Endodermal cell (in vitro differentiated cells): ENCODE measurements around the gene ROPN1L. TPM values are rescaled to one million over a fixed set of nuclear protein-coding genes. Genes with fewer than 3 reads are reported as not detected.
A peak's percentile ranks its signal among the peaks of the same experiment; 100 is the strongest.

Experiments used
- DNase-seq: peaks from one replicate; pipeline ENCODE4 v3.0.0-alpha.2; 2017
- H3K27ac ChIP-seq: 2 replicates; pipeline ENCODE4 v1.5.1; 2013; ENCODE audit warnings: mild to moderate bottlenecking, low read depth, low read length, moderate library complexity
- H3K27me3 ChIP-seq: 2 replicates; pipeline ENCODE4 v1.6.1; 2013; ENCODE audit warnings: mild to moderate bottlenecking, low read length, moderate library complexity; ENCODE audit not compliant: insufficient read depth, control insufficient read depth, poor library complexity, severe bottlenecking
- H3K36me3 ChIP-seq: 2 replicates; pipeline ENCODE4 v1.7.0; 2013; ENCODE audit warnings: mild to moderate bottlenecking, low read length, moderate library complexity; ENCODE audit not compliant: control insufficient read depth, insufficient read depth
- H3K4me1 ChIP-seq: one replicate; pipeline ENCODE4 v1.7.0; 2013; ENCODE audit warnings: low read length; ENCODE audit not compliant: control insufficient read depth, insufficient read depth
- H3K4me3 ChIP-seq: 2 replicates; pipeline ENCODE4 v1.5.1; 2013; ENCODE audit warnings: mild to moderate bottlenecking, low read length, moderate library complexity
- H3K9ac ChIP-seq: 2 replicates; pipeline ENCODE4 v1.6.1; 2013; ENCODE audit warnings: mild to moderate bottlenecking, low read length, moderate library complexity; ENCODE audit not compliant: poor library complexity, severe bottlenecking; ENCODE audit errors: extremely low read depth
- H3K9me3 ChIP-seq: 2 replicates; pipeline ENCODE4 v1.6.1; 2013; ENCODE audit warnings: mild to moderate bottlenecking, low read length, moderate library complexity; ENCODE audit not compliant: control insufficient read depth
- H3K27ac Mint-ChIP-seq: 2 replicates; pipeline ENCODE4 v1.8.0; 2020; ENCODE audit warnings: mixed read lengths
- H3K27me3 Mint-ChIP-seq: 2 replicates; pipeline ENCODE4 v1.8.0; 2021; ENCODE audit warnings: mild to moderate bottlenecking, mixed read lengths; ENCODE audit not compliant: insufficient read depth
- H3K36me3 Mint-ChIP-seq: 2 replicates; pipeline ENCODE4 v1.8.0; 2020; ENCODE audit warnings: low read depth, mixed read lengths
- H3K4me1 Mint-ChIP-seq: 2 replicates; pipeline ENCODE4 v1.8.0; 2020; ENCODE audit warnings: mixed read lengths
- H3K4me3 Mint-ChIP-seq: 2 replicates; pipeline ENCODE4 v1.8.0; 2020; ENCODE audit warnings: mild to moderate bottlenecking, moderate library complexity, mixed read lengths
- H3K9me3 Mint-ChIP-seq: 2 replicates; pipeline ENCODE4 v1.8.0; 2020; ENCODE audit warnings: mild to moderate bottlenecking, mixed read lengths
- WGBS, 2 experiments: methylation state at CpG; one replicate each; pipeline versions ENCODE4 v1.1.5 to v1.1.7; 2013; ENCODE audit warnings: missing lambda C conversion rate in 2 of 2, mixed read lengths in 1 of 2; ENCODE audit not compliant: insufficient coverage in 1 of 2, insufficient read length in 1 of 2; 5-methylcytosine and 5-hydroxymethylcytosine counted together
- total RNA-seq, 2 donors: library from RNA; stranded (reverse); fragmentation: NEBNext Ultra II Directional in 1 of 2; extraction: Animal tissue kit (Norgen Biotek cat#: 25700) in 1 of 2; gene quantifications; 2 replicates in 1 of 2; 3 replicates in 1 of 2; pipeline ENCODE4 v1.2.1, GENCODE V29; 2021
- TF ChIP-seq, protein P1 (sequence below): fragments of 200-600 bp; sonication (generic); conservative IDR thresholded peaks from 2 replicates; pipeline ENCODE4 v1.5.0; 2021; ENCODE audit warnings: antibody characterized with exemption, mild to moderate bottlenecking

ROPN1L gene
- total RNA-seq, 2 donors from 2014 or later = 0.70 TPM; not detected in 1

- peaks cover 7% of the 10 kb centered on the region for H3K27me3 Mint-ChIP-seq
- no peaks in the 10 kb centered on the region for H3K36me3 Mint-ChIP-seq
- H3K4me1 ChIP-seq = peaks cover 3% of the 10 kb centered on the region
- WGBS, 2 experiments = 84 to 88% methylated on average over 16 to 26 of the region's 26 CpGs
- no peaks in the 10 kb centered on the region for H3K27me3 ChIP-seq
- H3K4me3 ChIP-seq = no peak overlapping the region
- TF ChIP-seq, protein P1, sequence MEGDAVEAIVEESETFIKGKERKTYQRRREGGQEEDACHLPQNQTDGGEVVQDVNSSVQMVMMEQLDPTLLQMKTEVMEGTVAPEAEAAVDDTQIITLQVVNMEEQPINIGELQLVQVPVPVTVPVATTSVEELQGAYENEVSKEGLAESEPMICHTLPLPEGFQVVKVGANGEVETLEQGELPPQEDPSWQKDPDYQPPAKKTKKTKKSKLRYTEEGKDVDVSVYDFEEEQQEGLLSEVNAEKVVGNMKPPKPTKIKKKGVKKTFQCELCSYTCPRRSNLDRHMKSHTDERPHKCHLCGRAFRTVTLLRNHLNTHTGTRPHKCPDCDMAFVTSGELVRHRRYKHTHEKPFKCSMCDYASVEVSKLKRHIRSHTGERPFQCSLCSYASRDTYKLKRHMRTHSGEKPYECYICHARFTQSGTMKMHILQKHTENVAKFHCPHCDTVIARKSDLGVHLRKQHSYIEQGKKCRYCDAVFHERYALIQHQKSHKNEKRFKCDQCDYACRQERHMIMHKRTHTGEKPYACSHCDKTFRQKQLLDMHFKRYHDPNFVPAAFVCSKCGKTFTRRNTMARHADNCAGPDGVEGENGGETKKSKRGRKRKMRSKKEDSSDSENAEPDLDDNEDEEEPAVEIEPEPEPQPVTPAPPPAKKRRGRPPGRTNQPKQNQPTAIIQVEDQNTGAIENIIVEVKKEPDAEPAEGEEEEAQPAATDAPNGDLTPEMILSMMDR = no peak
- DNase-seq = peak; percentile 47
- peaks cover 28% of the 10 kb centered on the region for H3K4me1 Mint-ChIP-seq
- no peak overlapping the region for H3K9ac ChIP-seq
- no peak overlapping the region for H3K27ac Mint-ChIP-seq
- H3K4me3 Mint-ChIP-seq = no peak overlapping the region
- no peaks in the 10 kb centered on the region for H3K36me3 ChIP-seq
- H3K27ac ChIP-seq = no peak overlapping the region
- no peaks in the 10 kb centered on the region for H3K9me3 Mint-ChIP-seq
- no peaks in the 10 kb centered on the region for H3K9me3 ChIP-seq
These were observed 15.1 kb downstream of the ROPN1L start for GRCh38 chr5:10456583-10457420.

DNA sequence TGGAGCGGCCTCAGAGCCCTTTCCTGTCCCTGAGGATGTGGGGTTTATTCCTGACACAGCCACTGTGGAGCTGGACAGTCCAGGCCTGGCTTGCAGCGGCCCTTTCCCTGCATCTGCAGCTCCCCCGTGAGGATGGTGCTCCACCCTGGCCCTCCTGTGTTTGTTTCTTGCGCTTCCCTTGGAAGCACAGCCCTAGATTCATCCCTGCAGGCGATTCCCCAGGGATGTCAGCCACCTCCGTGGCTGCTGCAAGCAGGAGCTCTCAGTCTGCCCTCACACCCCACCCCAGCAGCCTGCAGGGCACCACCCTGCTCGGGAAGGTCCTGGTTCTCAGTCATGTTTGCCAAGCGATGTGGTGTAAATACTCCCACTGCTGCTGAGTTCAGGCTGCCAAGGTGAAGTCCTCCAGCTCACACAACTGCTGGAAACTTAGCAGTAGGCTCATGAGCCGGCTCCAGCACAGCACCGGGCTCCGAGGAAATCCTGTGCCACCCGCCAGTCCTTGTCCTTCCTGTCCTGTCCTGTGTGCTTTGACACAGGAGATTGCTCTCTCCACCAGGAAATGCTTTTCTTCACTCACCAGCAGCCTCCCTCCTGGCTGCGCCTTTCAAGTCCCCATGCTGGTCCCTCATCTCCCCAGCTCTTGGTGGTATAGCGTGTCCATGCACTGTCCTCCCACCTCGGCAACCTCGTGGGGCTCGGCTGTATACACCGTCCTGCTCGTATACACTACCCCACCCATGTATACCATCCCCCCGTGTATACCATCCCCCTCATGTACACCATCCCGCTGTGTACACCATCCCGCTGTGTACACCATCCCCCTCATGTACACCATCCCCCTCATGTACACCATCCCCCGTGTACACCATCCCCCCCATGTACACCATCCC lies 16.2 kb downstream of the ROPN1L start:
- H3K27ac ChIP-seq = no peak overlapping the region
- H3K4me3 ChIP-seq = no peak overlapping the region
- TF ChIP-seq, protein P1 = no peak
- no peaks in the 10 kb centered on the region for H3K9me3 ChIP-seq
- H3K27ac Mint-ChIP-seq = no peak overlapping the region
- WGBS, 2 experiments = 78 to 80% methylated on average over 14 to 22 of the region's 23 CpGs
- no peak overlapping the region for H3K9ac ChIP-seq
- H3K4me1 Mint-ChIP-seq = peaks cover 31% of the 10 kb centered on the region
- peak; percentile 66 for DNase-seq
- H3K36me3 ChIP-seq = no peaks in the 10 kb centered on the region
- H3K27me3 Mint-ChIP-seq = peaks cover 7% of the 10 kb centered on the region
- no peak overlapping the region for H3K4me3 Mint-ChIP-seq
- no peaks in the 10 kb centered on the region for H3K9me3 Mint-ChIP-seq
- H3K36me3 Mint-ChIP-seq = no peaks in the 10 kb centered on the region
- no peaks in the 10 kb centered on the region for H3K27me3 ChIP-seq
- peaks cover 3% of the 10 kb centered on the region for H3K4me1 ChIP-seq

DNA sequence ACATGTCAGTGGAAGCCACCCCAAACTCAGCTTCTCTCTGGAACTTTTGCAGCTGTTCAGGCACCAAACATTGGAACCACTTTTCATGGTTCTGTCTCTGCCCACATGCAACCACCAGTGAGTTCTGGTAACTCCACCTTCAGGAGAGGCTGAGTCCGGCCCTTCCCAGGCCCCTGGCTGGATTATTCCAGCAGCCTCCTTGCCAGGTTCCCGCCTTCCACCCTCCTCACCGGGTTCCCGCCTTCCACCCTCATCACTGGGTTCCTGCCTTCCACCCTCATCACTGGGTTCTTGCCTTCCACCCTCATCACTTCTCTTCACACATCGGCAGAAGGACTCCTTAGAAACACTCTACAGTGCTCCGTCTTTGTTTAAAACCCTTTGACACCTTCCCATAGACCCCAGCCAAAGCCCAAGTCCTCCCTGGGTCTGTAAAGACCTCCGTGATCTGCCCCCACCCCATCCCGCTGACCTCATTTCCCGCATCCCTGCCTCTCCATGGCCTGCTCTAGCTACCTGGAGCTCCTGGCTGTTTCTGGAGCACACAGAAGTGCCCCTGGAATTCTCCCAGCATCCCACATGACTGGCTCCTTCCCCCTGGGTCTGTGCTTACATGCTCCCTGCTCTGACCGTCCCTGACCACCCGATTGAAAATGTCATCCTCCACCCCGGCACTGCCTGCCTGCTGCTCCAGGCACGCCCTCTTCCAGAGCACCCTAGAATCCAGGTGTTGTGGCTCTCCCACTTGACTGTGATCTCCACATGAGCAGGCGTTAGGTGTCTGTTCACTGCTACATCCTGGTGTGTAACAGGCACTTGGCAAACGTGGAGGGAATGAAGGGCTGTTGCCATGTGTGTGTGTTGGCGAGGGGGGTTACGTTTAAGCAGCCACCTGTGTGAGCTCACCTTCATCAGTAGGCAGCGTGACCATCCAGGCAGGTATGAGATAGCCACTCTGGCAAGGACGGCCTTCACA lies 17.7 kb downstream of the ROPN1L start:
- Histone ChIP-seq H3K4me3 (no peak overlapping the region), H3K4me1 (no peaks in the 10 kb centered on the region), H3K27ac (no peak overlapping the region), H3K36me3 (no peaks in the 10 kb centered on the region), H3K27me3 (no peaks in the 10 kb centered on the region), H3K9ac (no peak overlapping the region), H3K9me3 (no peaks in the 10 kb centered on the region)
- Mint-ChIP-seq H3K27ac (no peak overlapping the region), H3K27me3 (peaks cover 14% of the 10 kb centered on the region), H3K9me3 (no peaks in the 10 kb centered on the region), H3K4me1 (peaks cover 27% of the 10 kb centered on the region), H3K4me3 (no peak overlapping the region), H3K36me3 (no peaks in the 10 kb centered on the region)
- TF ChIP-seq, protein P1 = no peak
- DNase-seq = peak; percentile 45
- 89 to 95% methylated on average over 14 to 19 of the region's 19 CpGs for WGBS, 2 experiments
